ENCODE results near the gene TDP1.

DNA sequence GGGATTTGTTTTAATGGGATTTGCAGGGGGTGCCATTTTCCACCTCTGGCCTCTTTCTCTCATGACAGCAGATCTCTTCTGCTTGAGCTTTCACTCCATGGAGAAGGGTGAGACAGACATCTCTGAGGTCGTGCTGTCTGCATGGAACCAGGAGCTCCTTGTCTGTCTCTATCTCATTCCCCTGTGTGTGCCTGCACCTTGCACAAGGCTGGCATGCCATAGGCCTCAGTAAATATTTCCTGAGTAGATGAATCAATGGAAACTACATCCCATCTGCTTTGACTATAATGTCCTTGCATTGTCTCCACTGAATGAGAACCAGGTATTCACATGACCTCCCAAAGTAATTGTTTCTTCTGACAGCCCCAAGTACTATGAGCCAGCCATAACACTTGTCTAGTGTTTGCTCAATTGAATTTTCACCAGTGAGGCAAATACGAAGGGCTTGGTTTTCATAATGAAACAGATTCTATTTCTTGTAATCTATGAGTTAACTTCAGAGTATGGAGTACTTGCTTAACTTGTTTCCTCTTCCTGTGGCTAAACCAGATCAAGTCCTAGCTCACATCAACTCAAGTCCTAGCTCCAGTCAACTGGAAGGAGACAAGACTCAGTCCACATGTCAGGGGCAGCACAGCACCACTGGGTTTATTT lies 138.3 kb downstream of the TDP1 start:
- TF ChIP-seq CEBPG (CRISPR knock-in tag; IDR thresholded peaks at IDR 0.05) = no peak
- TF ChIP-seq CEBPG (tag; conservative IDR thresholded peaks at IDR 0.05 in 1 of 2, IDR thresholded peaks at IDR 0.05 in 1 of 2) = no peak
- TF ChIP-seq ZBTB7A (IDR thresholded peaks at IDR 0.05; ENCODE audit: borderline replicate concordance, control insufficient read depth, low read depth, low read length) = no peak
- TF ChIP-seq TCFL5 (CRISPR knock-in tag; conservative IDR thresholded peaks at IDR 0.05) = no peak
- TF ChIP-seq RNF2 (IDR thresholded peaks at IDR 0.05) = no peak
- TF ChIP-seq, protein P1, sequence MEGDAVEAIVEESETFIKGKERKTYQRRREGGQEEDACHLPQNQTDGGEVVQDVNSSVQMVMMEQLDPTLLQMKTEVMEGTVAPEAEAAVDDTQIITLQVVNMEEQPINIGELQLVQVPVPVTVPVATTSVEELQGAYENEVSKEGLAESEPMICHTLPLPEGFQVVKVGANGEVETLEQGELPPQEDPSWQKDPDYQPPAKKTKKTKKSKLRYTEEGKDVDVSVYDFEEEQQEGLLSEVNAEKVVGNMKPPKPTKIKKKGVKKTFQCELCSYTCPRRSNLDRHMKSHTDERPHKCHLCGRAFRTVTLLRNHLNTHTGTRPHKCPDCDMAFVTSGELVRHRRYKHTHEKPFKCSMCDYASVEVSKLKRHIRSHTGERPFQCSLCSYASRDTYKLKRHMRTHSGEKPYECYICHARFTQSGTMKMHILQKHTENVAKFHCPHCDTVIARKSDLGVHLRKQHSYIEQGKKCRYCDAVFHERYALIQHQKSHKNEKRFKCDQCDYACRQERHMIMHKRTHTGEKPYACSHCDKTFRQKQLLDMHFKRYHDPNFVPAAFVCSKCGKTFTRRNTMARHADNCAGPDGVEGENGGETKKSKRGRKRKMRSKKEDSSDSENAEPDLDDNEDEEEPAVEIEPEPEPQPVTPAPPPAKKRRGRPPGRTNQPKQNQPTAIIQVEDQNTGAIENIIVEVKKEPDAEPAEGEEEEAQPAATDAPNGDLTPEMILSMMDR (IDR thresholded peaks at IDR 0.05 in 2 of 3, conservative IDR thresholded peaks at IDR 0.05 in 1 of 3; ENCODE audit: insufficient read depth in 2 of 3, low read depth in 1 of 3, low read length in 3 of 3) = no peak
- TF ChIP-seq SP2 (IDR thresholded peaks at IDR 0.05; ENCODE audit: extremely low read depth, low read depth, low read length, poor library complexity, severe bottlenecking) = no peak
- no peak for TF ChIP-seq ZFP30 (CRISPR knock-in tag; IDR thresholded peaks at IDR 0.05; ENCODE audit: borderline replicate concordance)
- no peak for TF ChIP-seq CREB3 (tag; conservative IDR thresholded peaks at IDR 0.05; ENCODE audit: low read depth)
- no peak for TF ChIP-seq ELF1 (tag; IDR thresholded peaks at IDR 0.05)
- no peak for TF ChIP-seq YY1 (IDR thresholded peaks at IDR 0.05; ENCODE audit: borderline replicate concordance in 1 of 3, control insufficient read depth in 1 of 3, extremely low read depth in 1 of 3, insufficient read depth in 3 of 3, insufficient read length in 1 of 3, insufficient replicate concordance in 2 of 3, low read depth in 1 of 3, low read length in 2 of 3)
